ENCODE data around the gene PLEKHA1.

PLEKHA1 gene

GRCh38 chr10:122481296-122482056 is 107.0 kb downstream of the PLEKHA1 start:
- no peak for DNase-seq
